ENCODE data around the gene CDC42BPG. TPM values are rescaled to one million over a fixed set of nuclear protein-coding genes. Genes with fewer than 3 reads are reported as not detected.

CDC42BPG gene
- total RNA-seq, 1 experiment from 2014 or later: 21.6 TPM

GRCh38 chr11:64803158-64803845 lies 41.2 kb downstream of the CDC42BPG start, which contains the start of gene MAP4K2:
MAP4K2 (minus strand) TSS chr11:64803214; CDS start chr11:64803149, 65 bp downstream.
- ChIA-PET CTCF (interaction anchor here (0.7 to 3.7 kb wide), 26 partner anchors 9 to 526 kb away, joined by 3 to 33 read pairs (median 4); partner anchors contain the start of genes CDC42BPG, GPHA2, PPP2R5B and RASGRP2), POLR2A (interaction anchor here (0.9 to 2.3 kb wide), 2 partner anchors 24 to 31 kb away, joined by 3 to 17 read pairs; partner anchors contain the start of gene SF1)
- H3K4me3 Mint-ChIP-seq: peak within 1 kb of the TSS; percentile 92
- H3K36me3 Mint-ChIP-seq: peaks cover 14% of the 10 kb centered on the region; the same call in 1 of the 2 replicates
- TF ChIP-seq MXD4 (CRISPR knock-in tag; IDR thresholded peaks at IDR 0.05; ENCODE audit: borderline replicate concordance): no peak
- no peak for TF ChIP-seq SMAD3 (CRISPR knock-in tag; IDR thresholded peaks at IDR 0.05; ENCODE audit: borderline replicate concordance)
- TF ChIP-seq RORB (CRISPR knock-in tag; IDR thresholded peaks at IDR 0.05): no peak
- no peak for TF ChIP-seq FOXP4 (CRISPR knock-in tag; IDR thresholded peaks at IDR 0.05)
- peak; percentile 27; the same call in 1 of the 2 replicates for TF ChIP-seq MAX (CRISPR knock-in tag; IDR thresholded peaks at IDR 0.05)
- no peak for TF ChIP-seq ESRRA (CRISPR knock-in tag; IDR thresholded peaks at IDR 0.05; ENCODE audit: borderline replicate concordance)
- TF ChIP-seq CDX4 (CRISPR knock-in tag; IDR thresholded peaks at IDR 0.05; ENCODE audit: borderline replicate concordance): no peak
- TF ChIP-seq ZNF317 (CRISPR knock-in tag; IDR thresholded peaks at IDR 0.05; ENCODE audit: borderline replicate concordance, low read depth): no peak
- TF ChIP-seq ZSCAN18 (CRISPR knock-in tag; IDR thresholded peaks at IDR 0.05): no peak
- TF ChIP-seq CREB1 (CRISPR knock-in tag; IDR thresholded peaks at IDR 0.05): no peak
- TF ChIP-seq EMX1 (CRISPR knock-in tag; IDR thresholded peaks at IDR 0.05): no peak
- no peak for TF ChIP-seq ZNF219 (CRISPR knock-in tag; IDR thresholded peaks at IDR 0.05; ENCODE audit: borderline replicate concordance)
- TF ChIP-seq RELA (CRISPR knock-in tag; IDR thresholded peaks at IDR 0.05; ENCODE audit: borderline replicate concordance): no peak
- TF ChIP-seq GABPB1 (CRISPR knock-in tag; IDR thresholded peaks at IDR 0.05): peak; percentile 22; the same call in 1 of the 2 replicates
- no peak for TF ChIP-seq ZNF512 (CRISPR knock-in tag; IDR thresholded peaks at IDR 0.05; ENCODE audit: borderline replicate concordance)
- peak; percentile 86 for ATAC-seq
- DNase-seq (ENCODE audit: low spot score): peak; percentile 90
- peaks cover 11% of the 10 kb centered on the region for H3K4me1 Mint-ChIP-seq
- H3K27ac Mint-ChIP-seq: peak within 1 kb of the TSS; percentile 99
- H3K27me3 Mint-ChIP-seq (ENCODE audit: low read depth): no peaks in the 10 kb centered on the region
- no peaks in the 10 kb centered on the region for H3K9me3 Mint-ChIP-seq

GRCh38 chr11:64802370-64803157 lies 41.9 kb downstream of the CDC42BPG start:
- H3K27ac Mint-ChIP-seq: no peak overlapping the region
- peaks cover 12% of the 10 kb centered on the region; the same call in 1 of the 2 replicates for H3K36me3 Mint-ChIP-seq
- H3K27me3 Mint-ChIP-seq (ENCODE audit: low read depth): no peaks in the 10 kb centered on the region
- DNase-seq (ENCODE audit: low spot score) (peak; percentile 25), ATAC-seq (no peak; the same call in 1 of the 2 replicates)
- no peaks in the 10 kb centered on the region for H3K9me3 Mint-ChIP-seq
- peaks cover 11% of the 10 kb centered on the region for H3K4me1 Mint-ChIP-seq
- H3K4me3 Mint-ChIP-seq: peak overlapping the region; percentile 63
- POLR2A ChIA-PET: interaction anchor here (2.3 kb wide), 1 partner anchor 24 kb away, joined by 17 read pairs; the partner anchor contains the start of gene SF1
- CTCF ChIA-PET: interaction anchor here (0.6 to 3.7 kb wide), 15 partner anchors 8 to 527 kb away, joined by 3 to 33 read pairs (median 5); partner anchors contain the start of genes CDC42BPG, PPP2R5B, RASGRP2 and SF1
- TF ChIP-seq TP53 (CRISPR knock-in tag; IDR thresholded peaks at IDR 0.05) (0 out of 2 replicates have a peak, but pooled peaks have one; percentile 30), GTF2I (CRISPR knock-in tag; conservative IDR thresholded peaks at IDR 0.05) (peak; percentile 94), USF2 (CRISPR knock-in tag; IDR thresholded peaks at IDR 0.05) (peak; percentile 9; the same call in 1 of the 2 replicates), ZNF121 (CRISPR knock-in tag; IDR thresholded peaks at IDR 0.05) (0 out of 2 replicates have a peak, but pooled peaks have one; percentile 18), SP1 (CRISPR knock-in tag; conservative IDR thresholded peaks at IDR 0.05) (peak; percentile 53; the same call in 1 of the 2 replicates), ZNF532 (CRISPR knock-in tag; IDR thresholded peaks at IDR 0.05; ENCODE audit: borderline replicate concordance) (no peak)
